Prostate gland (tissue), 2 donors: ENCODE results near the gene FANK1. TPM values are rescaled to one million over a fixed set of nuclear protein-coding genes. Genes with fewer than 3 reads are reported as not detected.
A peak's percentile ranks its signal among the peaks of the same experiment; 100 is the strongest.

Experiments
- DNase-seq: peaks from one replicate; pipeline ENCODE4 v3.0.0-alpha.2; 2019; ENCODE audit warnings: low spot score
- H3K27ac ChIP-seq, 2 donors: fragments of 200-600 bp; sonication (generic); 2 replicates each; pipeline ENCODE4 v1.5.1; 2017 to 2019
- H3K27me3 ChIP-seq: fragments of 200-600 bp; sonication (generic); replicated peaks from 2 replicates; pipeline ENCODE4 v1.5.1; 2019; ENCODE audit not compliant: insufficient read depth
- H3K36me3 ChIP-seq, 2 donors: fragments of 200-600 bp; sonication (generic); 1 replicate in 1 of 2; 2 replicates in 1 of 2; pipeline versions ENCODE4 v1.5.1 to v1.8.1; 2017 to 2019
- H3K4me1 ChIP-seq: fragments of 200-600 bp; sonication (generic); replicated peaks from 2 replicates; pipeline ENCODE4 v1.5.1; 2019
- H3K4me3 ChIP-seq, 2 donors: fragments of 200-600 bp; sonication (generic); 2 replicates each; pipeline ENCODE4 v1.5.1; 2017 to 2019
- H3K9me3 ChIP-seq: fragments of 200-600 bp; sonication (generic); 2 replicates; pipeline ENCODE4 v1.5.1; 2017
- POLR2A ChIP-seq: fragments of 450-650 bp; IDR thresholded peaks from one replicate; pipeline ENCODE4 v1.6.1; 2016; ENCODE audit warnings: antibody characterized with exemption, mild to moderate bottlenecking
- POLR2AphosphoS5 ChIP-seq: sonication (generic); formaldehyde crosslinking; IDR thresholded peaks from one replicate; pipeline ENCODE4 v1.6.1; 2017; ENCODE audit warnings: antibody characterized with exemption
- WGBS: methylation state at CpG from one replicate; pipeline ENCODE4 v1.1.5; 2018; 5-methylcytosine and 5-hydroxymethylcytosine counted together
- intact Hi-C: fragments of 100-400 bp; cut with DNase I; formaldehyde crosslinking; loops from one replicate; pipeline ENCODE4 v1.14.2; 2022
- total RNA-seq, 2 donors: library from RNA; depleted of rRNA; stranded (reverse); fragments of >200 nt; gene quantifications; one replicate each; pipeline ENCODE4 v1.1.0, GENCODE V29; 2016
- TF ChIP-seq, protein P1 (sequence below), 4 experiments: fragments of 200-600 bp in 2 of 4; fragments of 450-650 bp in 2 of 4; sonication (generic) in 2 of 4; IDR thresholded peaks; 1 replicate in 3 of 4; 2 replicates in 1 of 4; pipeline ENCODE4 v1.5.1; 2016 to 2019; ENCODE audit warnings: antibody characterized with exemption in 4 of 4, mild to moderate bottlenecking in 2 of 4, moderate library complexity in 2 of 4

Gene FANK1
- total RNA-seq, 2 donors from 2014 or later = 2.6 to 7.9 TPM

- WGBS = 95% methylated on average over 7 of the region's 7 CpGs
- Histone ChIP-seq H3K27ac (no peak overlapping the region), H3K9me3 (no peaks in the 10 kb centered on the region), H3K4me3 (no peak overlapping the region), H3K36me3 (peaks cover 3 to 6% of the 10 kb centered on the region in 2 donors), H3K4me1 (no peaks in the 10 kb centered on the region), H3K27me3 (no peaks in the 10 kb centered on the region)
- TF ChIP-seq POLR2AphosphoS5 (no peak), POLR2A (no peak)
- TF ChIP-seq, protein P1, sequence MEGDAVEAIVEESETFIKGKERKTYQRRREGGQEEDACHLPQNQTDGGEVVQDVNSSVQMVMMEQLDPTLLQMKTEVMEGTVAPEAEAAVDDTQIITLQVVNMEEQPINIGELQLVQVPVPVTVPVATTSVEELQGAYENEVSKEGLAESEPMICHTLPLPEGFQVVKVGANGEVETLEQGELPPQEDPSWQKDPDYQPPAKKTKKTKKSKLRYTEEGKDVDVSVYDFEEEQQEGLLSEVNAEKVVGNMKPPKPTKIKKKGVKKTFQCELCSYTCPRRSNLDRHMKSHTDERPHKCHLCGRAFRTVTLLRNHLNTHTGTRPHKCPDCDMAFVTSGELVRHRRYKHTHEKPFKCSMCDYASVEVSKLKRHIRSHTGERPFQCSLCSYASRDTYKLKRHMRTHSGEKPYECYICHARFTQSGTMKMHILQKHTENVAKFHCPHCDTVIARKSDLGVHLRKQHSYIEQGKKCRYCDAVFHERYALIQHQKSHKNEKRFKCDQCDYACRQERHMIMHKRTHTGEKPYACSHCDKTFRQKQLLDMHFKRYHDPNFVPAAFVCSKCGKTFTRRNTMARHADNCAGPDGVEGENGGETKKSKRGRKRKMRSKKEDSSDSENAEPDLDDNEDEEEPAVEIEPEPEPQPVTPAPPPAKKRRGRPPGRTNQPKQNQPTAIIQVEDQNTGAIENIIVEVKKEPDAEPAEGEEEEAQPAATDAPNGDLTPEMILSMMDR (IDR thresholded peaks at IDR 0.05) = no peak
- intact Hi-C loops = no loop called here
- no peak for DNase-seq
Observed at GRCh38 chr10:125866421-125867029, 29.8 kb upstream of the FANK1 start.

- no peaks in the 10 kb centered on the region for H3K4me1 ChIP-seq
- intact Hi-C loops = no loop called here
- TF ChIP-seq, protein P1 (IDR thresholded peaks at IDR 0.05) = peak; percentile 54 to 90 (median 68)
- no peak for TF ChIP-seq POLR2A
- TF ChIP-seq POLR2AphosphoS5 = peak; percentile 21
- H3K27ac ChIP-seq = no peak overlapping the region
- no peak for DNase-seq
- H3K27me3 ChIP-seq = no peaks in the 10 kb centered on the region
- H3K9me3 ChIP-seq = no peaks in the 10 kb centered on the region
- H3K4me3 ChIP-seq = no peak overlapping the region
- peaks cover 3 to 6% of the 10 kb centered on the region in 2 donors for H3K36me3 ChIP-seq
- WGBS = 49% methylated on average over 7 of the region's 7 CpGs
Observed at GRCh38 chr10:125868372-125868975, 27.9 kb upstream of the FANK1 start.

GRCh38 chr10:125871338-125871737 lies 25.0 kb upstream of the FANK1 start:
- TF ChIP-seq, protein P1 (IDR thresholded peaks at IDR 0.05) = no peak
- TF ChIP-seq POLR2AphosphoS5 (no peak), POLR2A (no peak)
- intact Hi-C loops = no loop called here
- Histone ChIP-seq H3K4me1 (no peaks in the 10 kb centered on the region), H3K27me3 (no peaks in the 10 kb centered on the region), H3K36me3 (peaks cover 3 to 5% of the 10 kb centered on the region in 2 donors), H3K9me3 (no peaks in the 10 kb centered on the region), H3K4me3 (no peak overlapping the region), H3K27ac (no peak overlapping the region)
- DNase-seq = no peak
- 47% methylated on average over 4 of the region's 4 CpGs for WGBS

DNA sequence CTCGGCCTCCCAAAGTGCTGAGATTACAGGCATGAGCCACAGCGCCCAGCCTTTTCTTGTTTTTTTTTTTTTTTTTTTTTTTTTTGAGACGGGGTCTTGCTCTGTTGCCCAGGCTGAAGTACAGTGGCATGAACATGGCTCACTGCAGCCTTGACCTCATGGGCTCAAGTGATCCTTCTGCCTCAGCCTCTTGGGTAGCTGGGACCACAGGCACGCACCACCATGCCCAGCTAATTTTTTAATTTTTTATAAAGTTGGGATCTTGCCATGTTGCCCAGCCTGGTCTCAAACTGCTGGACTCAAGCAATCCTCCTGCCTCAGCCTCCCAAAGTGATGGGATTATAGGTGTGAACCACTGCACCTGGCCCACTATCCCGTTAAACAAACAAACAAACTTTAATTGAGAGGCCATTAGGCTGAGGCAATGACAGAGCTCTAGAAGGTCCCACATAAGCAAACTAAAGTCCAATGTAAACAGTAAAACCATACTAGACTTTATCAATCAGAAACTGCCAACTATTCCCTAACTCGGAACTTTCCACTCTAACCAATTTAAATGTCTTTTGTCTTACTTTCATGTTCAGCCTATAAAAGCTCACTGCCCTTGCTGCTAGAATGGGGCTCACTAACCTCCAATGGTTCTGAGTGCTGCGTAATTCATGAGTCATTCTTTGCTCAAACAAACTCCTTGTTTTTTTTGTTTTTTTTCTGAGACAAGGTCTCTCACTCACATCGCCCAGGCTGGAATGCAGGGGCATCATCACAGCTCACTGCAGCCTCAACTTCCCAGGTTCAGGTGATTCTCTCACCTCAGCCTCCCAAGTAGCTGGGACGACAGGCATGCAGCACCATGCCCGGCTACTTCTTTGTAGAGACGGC lies 17.2 kb upstream of the FANK1 start:
- no peak for DNase-seq
- no peak for TF ChIP-seq POLR2A
- TF ChIP-seq POLR2AphosphoS5 = no peak
- TF ChIP-seq, protein P1 (IDR thresholded peaks at IDR 0.05) = no peak
- no peaks in the 10 kb centered on the region for H3K9me3 ChIP-seq
- WGBS = 81% methylated on average over 11 of the region's 11 CpGs
- no peak overlapping the region for H3K4me3 ChIP-seq
- no peaks in the 10 kb centered on the region for H3K27me3 ChIP-seq
- no peaks in the 10 kb centered on the region for H3K36me3 ChIP-seq
- H3K27ac ChIP-seq = no peak overlapping the region
- intact Hi-C loops = no loop called here
- H3K4me1 ChIP-seq = no peaks in the 10 kb centered on the region
